ENCODE results near the gene ANKRD26. TPM values are rescaled to one million over a fixed set of nuclear protein-coding genes. Genes with fewer than 3 reads are reported as not detected.

ANKRD26 gene
- 1 to 10 TPM; 3.1 to 5.9 TPM for total RNA-seq
- polyA plus RNA-seq = 1 to 10 TPM in 1 of 2 donors, under 1 TPM in 1; 0.81 to 5.4 TPM

GRCh38 chr10:27099916-27100812 lies at the start of gene ANKRD26:
ANKRD26 (minus strand) TSS chr10:27100494; CDS start chr10:27100326, 168 bp downstream.
- under 1% methylated on average over 65 of the region's 65 CpGs for WGBS
- Histone ChIP-seq H3K9ac (ENCODE audit: low read depth in 1 of 2, low read length in 2 of 2) (peak within 1 kb of the TSS; percentile 34 to 89), H3K4me1 (ENCODE audit: control insufficient read depth in 4 of 4, insufficient read depth in 4 of 4, low read length in 3 of 4) (peaks cover 0 to 20% (median 8%) of the 10 kb centered on the region in 4 donors), H3K27me3 (ENCODE audit: control insufficient read depth in 4 of 4, insufficient read depth in 4 of 4, low read length in 3 of 4) (no peaks in the 10 kb centered on the region), H3K36me3 (ENCODE audit: control insufficient read depth in 4 of 4, insufficient read depth in 3 of 4, low read depth in 1 of 4, low read length in 3 of 4) (no peaks in the 10 kb centered on the region), H3K4me3 (ENCODE audit: low read depth in 1 of 3, low read length in 3 of 3) (peak within 1 kb of the TSS; percentile 72 to 92 (median 76)), H3K27ac (ENCODE audit: low read depth in 1 of 2, low read length in 2 of 2) (peak within 1 kb of the TSS; percentile 83 to 86), H3K9me3 (ENCODE audit: control insufficient read depth in 4 of 4, low read length in 3 of 4) (no peaks in the 10 kb centered on the region)
- peak in 1 of 2 donors; percentile 8 for TF ChIP-seq RAD21 (IDR thresholded peaks at IDR 0.05)
- TF ChIP-seq CTCF (IDR thresholded peaks at IDR 0.05; ENCODE audit: low read depth, low read length, missing input control) = no peak
- TF ChIP-seq, protein P1, sequence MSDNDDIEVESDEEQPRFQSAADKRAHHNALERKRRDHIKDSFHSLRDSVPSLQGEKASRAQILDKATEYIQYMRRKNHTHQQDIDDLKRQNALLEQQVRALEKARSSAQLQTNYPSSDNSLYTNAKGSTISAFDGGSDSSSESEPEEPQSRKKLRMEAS (IDR thresholded peaks at IDR 0.05) = peak; percentile 34
- peak in 1 of 2 donors; percentile 29 for TF ChIP-seq GABPA (IDR thresholded peaks at IDR 0.05 in 1 of 2, conservative IDR thresholded peaks at IDR 0.05 in 1 of 2)
- TF ChIP-seq, protein P2, sequence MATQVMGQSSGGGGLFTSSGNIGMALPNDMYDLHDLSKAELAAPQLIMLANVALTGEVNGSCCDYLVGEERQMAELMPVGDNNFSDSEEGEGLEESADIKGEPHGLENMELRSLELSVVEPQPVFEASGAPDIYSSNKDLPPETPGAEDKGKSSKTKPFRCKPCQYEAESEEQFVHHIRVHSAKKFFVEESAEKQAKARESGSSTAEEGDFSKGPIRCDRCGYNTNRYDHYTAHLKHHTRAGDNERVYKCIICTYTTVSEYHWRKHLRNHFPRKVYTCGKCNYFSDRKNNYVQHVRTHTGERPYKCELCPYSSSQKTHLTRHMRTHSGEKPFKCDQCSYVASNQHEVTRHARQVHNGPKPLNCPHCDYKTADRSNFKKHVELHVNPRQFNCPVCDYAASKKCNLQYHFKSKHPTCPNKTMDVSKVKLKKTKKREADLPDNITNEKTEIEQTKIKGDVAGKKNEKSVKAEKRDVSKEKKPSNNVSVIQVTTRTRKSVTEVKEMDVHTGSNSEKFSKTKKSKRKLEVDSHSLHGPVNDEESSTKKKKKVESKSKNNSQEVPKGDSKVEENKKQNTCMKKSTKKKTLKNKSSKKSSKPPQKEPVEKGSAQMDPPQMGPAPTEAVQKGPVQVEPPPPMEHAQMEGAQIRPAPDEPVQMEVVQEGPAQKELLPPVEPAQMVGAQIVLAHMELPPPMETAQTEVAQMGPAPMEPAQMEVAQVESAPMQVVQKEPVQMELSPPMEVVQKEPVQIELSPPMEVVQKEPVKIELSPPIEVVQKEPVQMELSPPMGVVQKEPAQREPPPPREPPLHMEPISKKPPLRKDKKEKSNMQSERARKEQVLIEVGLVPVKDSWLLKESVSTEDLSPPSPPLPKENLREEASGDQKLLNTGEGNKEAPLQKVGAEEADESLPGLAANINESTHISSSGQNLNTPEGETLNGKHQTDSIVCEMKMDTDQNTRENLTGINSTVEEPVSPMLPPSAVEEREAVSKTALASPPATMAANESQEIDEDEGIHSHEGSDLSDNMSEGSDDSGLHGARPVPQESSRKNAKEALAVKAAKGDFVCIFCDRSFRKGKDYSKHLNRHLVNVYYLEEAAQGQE (IDR thresholded peaks at IDR 0.05) = no peak
- TF ChIP-seq NR2F2 (IDR thresholded peaks at IDR 0.05) = no peak
- TF ChIP-seq SP1 (IDR thresholded peaks at IDR 0.05) = no peak
- TF ChIP-seq FOXA1 (IDR thresholded peaks at IDR 0.05) = no peak
- TF ChIP-seq JUND (IDR thresholded peaks at IDR 0.05) = no peak
- TF ChIP-seq TAF1 (conservative IDR thresholded peaks at IDR 0.05) = no peak
- TF ChIP-seq EGR1 (IDR thresholded peaks at IDR 0.05; ENCODE audit: low read depth in 2 of 2) = peak in 1 of 2 donors; percentile 16
- TF ChIP-seq FOXA2 (IDR thresholded peaks at IDR 0.05) = no peak
- TF ChIP-seq HNF4A (conservative IDR thresholded peaks at IDR 0.05) = peak; percentile 46 to 90
- TF ChIP-seq YY1 (IDR thresholded peaks at IDR 0.05) = peak; percentile 78
- TF ChIP-seq, protein P3, sequence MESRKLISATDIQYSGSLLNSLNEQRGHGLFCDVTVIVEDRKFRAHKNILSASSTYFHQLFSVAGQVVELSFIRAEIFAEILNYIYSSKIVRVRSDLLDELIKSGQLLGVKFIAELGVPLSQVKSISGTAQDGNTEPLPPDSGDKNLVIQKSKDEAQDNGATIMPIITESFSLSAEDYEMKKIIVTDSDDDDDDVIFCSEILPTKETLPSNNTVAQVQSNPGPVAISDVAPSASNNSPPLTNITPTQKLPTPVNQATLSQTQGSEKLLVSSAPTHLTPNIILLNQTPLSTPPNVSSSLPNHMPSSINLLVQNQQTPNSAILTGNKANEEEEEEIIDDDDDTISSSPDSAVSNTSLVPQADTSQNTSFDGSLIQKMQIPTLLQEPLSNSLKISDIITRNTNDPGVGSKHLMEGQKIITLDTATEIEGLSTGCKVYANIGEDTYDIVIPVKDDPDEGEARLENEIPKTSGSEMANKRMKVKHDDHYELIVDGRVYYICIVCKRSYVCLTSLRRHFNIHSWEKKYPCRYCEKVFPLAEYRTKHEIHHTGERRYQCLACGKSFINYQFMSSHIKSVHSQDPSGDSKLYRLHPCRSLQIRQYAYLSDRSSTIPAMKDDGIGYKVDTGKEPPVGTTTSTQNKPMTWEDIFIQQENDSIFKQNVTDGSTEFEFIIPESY (IDR thresholded peaks at IDR 0.05) = peak; percentile 91
- TF ChIP-seq RXRA (IDR thresholded peaks at IDR 0.05) = no peak
- TF ChIP-seq, protein P4, sequence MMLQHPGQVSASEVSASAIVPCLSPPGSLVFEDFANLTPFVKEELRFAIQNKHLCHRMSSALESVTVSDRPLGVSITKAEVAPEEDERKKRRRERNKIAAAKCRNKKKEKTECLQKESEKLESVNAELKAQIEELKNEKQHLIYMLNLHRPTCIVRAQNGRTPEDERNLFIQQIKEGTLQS (IDR thresholded peaks at IDR 0.05) = no peak
- no peak for TF ChIP-seq HNF4G (IDR thresholded peaks at IDR 0.05)
- DNase-seq (ENCODE audit: low spot score) = peak; percentile 95

All from liver (tissue), 9 donors.